Uterus (tissue), 2 donors: ENCODE results near the gene PDE1C.

Experiments used
- CTCF ChIP-seq, 4 experiments: fragments of 200-600 bp in 2 of 4; fragments of 450-650 bp in 2 of 4; sonication (generic) in 2 of 4; IDR thresholded peaks; one replicate each; pipeline ENCODE4 v1.5.1; 2016 to 2019; ENCODE audit warnings: antibody characterized with exemption in 4 of 4, mild to moderate bottlenecking in 2 of 4, moderate library complexity in 1 of 4
- POLR2A ChIP-seq, 2 donors: fragments of 450-650 bp; IDR thresholded peaks; one replicate each; pipeline ENCODE4 v1.6.1; 2016; ENCODE audit warnings: antibody characterized with exemption in 2 of 2, mild to moderate bottlenecking in 1 of 2, moderate library complexity in 1 of 2

DNA sequence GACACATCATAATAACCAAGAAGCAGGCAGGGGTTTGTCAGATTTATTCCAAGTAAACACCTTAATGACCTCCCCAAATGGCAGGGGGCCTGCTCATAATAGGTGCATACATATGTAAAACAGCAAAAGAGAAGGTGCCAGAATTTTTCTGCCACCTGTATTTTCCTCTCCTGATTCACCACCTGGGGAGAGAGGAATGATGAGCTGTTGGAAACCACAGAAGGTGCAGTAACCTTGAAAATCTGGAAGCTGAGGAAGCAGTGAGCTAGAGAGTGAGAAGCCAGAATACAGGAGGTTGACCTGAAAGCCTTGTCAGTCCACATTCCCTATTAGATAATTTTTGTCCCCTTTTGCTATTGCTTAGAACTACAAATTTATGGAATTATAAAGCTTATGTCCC, 46.2 kb upstream of the PDE1C start:
- TF ChIP-seq POLR2A (IDR thresholded peaks at IDR 0.05) = no peak
- TF ChIP-seq CTCF (IDR thresholded peaks at IDR 0.05) = no peak
